ENCODE results near the gene GSTCD. TPM values are rescaled to one million over a fixed set of nuclear protein-coding genes. Genes with fewer than 3 reads are reported as not detected.
"Not testable (repeated sequence)": the region's sequence is repeated elsewhere in the genome, so short reads cannot be mapped to it uniquely, and the experiment has no call there.

GSTCD gene
- total RNA-seq, 1 experiment from 2014 or later: 25.8 TPM

DNA sequence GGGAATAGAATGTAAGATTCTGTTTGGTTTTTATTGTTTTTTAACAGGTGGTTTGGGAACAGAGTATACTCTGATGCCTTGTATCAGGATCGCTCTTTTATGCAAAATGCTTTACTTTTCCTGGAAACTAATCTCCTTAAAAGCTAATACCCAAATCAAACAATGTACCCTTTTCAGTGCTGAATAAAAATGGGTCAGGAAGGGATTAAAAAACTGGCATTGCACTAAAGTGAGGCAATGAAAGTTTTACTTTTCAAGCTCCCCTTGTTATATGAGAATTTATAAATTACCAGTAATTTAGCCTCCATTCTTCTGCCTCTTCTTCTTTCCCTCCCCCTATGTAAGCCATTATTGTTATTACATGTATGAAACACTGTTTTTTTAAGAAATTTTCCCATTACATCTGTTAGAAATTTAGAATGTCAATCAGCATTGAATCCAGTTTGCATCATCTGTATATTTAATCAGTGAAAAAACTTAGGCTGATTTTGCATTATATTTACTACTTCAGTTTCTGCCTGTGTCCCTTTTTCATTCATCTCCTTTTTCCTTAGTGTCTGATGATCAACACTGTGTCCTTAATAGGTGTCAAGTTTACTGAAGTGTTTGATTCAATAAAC is 97.0 kb downstream of the GSTCD start:
- DNase-seq (ENCODE audit: low read depth): no peak

DNA sequence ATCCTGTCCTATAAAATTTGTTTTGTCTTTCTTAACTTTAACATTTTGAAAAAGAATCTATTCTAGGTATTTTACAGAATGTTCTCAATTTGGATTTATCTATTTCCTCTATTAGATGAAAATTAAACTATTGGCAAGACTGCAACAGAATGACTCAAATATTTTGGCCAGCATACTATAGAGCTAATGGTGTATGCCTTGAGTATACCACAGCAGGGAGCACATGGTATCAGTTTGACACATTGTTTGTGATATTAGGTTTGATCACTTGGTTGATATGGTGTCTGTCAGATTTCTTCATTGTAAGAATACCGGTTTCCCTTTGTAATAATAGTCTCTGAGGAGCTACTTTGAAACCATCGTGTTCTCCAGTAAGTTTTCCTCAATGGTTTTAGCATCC is 98.9 kb downstream of the GSTCD start:
- no peak for DNase-seq (ENCODE audit: low read depth)

- DNase-seq (ENCODE audit: low read depth): peak; percentile 8
Observed at GRCh38 chr4:105808030-105808749, 99.6 kb downstream of the GSTCD start.

DNA sequence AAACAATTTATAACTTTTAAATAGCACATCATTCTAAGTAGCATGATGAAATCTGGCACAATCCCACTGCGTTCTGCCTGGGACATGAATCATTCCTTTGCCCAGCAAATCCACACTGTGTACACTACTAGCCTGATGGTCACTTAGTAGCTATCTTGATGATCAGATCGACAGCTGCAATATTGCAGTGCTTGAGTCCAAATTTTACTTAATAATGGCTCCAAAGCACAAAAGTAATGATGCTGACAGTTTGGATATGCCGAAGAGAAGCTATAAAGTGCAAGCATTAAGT is 100.1 kb downstream of the GSTCD start:
- DNase-seq (ENCODE audit: low read depth): peak; percentile 92

DNA sequence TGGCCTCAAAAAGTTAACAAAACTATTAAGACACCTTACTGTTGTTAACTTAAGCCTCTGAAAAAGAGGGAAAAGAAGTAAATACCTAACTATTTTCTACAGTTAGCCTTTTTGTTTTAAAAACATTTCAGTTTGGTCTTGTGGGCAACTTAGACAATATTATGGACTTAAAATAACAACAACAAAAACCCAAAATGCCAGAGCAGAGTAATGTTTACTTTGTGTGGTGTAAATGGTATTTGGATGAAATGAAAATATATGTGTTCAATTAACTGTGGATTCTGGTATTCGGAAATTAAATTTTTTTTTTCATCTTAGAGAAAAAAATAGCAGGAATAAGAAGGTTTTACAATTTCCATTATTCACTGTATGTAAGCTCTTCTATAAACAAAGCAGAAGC is 107.1 kb downstream of the GSTCD start:
- peak; percentile 16 for DNase-seq (ENCODE audit: low read depth)

DNA sequence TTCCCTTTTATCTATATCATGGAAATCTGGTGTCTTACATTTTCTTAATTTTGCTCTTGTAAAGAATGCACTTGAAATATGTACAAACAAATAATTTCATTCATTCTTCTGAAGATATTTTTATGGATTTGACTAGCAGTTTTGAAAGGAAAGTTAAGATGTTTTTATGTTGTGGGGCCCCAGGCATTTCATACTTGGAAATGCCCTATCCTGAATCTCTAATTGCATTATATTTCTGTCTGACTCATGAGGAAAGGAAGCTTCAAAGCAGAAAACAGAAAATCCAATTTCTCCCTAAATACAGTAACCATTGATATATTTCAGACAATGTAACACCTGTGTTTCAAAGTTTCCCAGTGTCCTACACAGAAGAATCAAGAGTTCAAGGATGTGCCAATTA is 113.5 kb downstream of the GSTCD start:
- DNase-seq (ENCODE audit: low read depth): no peak

DNA sequence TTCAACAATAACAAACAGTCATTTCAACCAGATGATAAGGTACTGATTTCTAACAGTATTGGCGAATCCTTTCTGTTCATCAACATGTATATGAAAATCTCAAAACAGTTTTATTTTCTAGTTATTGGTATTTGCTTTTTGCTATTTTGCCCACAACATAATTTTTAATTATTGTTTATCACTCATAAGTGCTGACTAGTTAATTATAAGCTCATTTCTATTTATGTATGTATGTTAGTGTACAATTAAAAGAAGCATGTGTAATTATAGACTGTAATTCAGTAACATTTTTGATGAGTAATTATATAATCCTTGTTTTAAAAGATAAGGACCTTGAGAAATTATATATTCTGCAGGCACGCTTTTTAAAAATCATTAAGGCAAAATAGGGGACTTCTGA is 119.5 kb downstream of the GSTCD start:
- no peak for DNase-seq (ENCODE audit: low read depth)

DNA sequence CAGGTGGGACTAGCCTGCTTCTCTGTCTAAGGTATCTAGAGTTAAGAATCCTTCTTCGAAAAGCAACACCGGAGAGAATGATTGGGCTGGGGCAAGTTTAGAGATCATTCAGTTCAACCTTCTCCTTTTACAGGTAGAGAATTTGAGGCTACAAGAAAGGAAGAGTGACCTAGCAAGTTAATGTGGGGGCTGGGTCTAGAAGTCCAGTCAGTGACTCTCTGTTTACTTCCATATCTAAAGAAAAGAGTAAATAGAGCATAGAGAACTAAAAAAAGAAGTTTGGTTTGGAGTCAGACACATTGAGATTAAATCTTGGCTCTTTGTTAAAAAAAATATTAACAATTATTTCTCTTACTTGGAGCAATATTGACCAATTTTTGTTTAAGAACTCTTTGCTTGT is 122.6 kb downstream of the GSTCD start:
- no peak for DNase-seq (ENCODE audit: low read depth)

- no peak for DNase-seq (ENCODE audit: low read depth)
Observed at GRCh38 chr4:105835177-105835576, 126.6 kb downstream of the GSTCD start.

- DNase-seq (ENCODE audit: low read depth): no peak
Observed at GRCh38 chr4:105836537-105836936, 128.0 kb downstream of the GSTCD start.

- no peak for DNase-seq (ENCODE audit: low read depth)
Observed at GRCh38 chr4:105837037-105837436, 128.5 kb downstream of the GSTCD start.

GRCh38 chr4:105838082-105838481 is 129.5 kb downstream of the GSTCD start:
- no peak for DNase-seq (ENCODE audit: low read depth)

DNA sequence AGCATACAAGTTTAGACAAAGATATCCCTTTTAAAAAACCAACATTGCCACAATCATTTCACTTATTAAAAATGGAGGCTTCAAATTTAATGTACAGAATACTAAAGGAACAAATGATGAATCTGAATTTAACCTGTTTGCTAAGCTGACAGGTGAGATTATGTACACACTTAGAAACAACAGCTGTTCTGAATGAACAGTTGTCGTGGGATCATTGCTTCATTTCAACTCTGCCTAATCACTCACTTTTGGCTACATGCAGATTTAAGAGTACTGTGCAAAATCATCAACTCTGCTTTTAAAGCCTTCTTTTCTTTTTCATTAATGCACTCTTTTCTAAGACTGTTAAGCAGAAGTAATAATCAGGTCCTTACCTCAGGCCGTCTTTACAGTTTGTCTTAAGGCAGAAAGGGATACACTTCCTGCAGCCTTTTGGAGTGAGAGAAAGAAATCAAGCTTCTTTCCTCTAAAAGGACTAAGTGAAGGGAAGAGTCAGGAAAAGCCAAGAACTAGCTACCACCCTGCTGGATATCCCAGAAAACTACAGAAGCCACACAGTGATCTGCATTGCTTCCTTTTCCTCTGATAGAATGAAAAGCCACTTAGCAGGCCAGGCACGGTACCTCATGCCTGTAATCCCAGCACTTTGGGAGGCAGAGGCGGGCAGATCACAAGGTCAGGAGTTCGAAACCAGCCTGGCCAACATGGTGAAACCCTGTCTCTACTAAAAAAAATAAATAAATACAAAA is 132.0 kb downstream of the GSTCD start:
- peak; percentile 54 for DNase-seq (ENCODE audit: low read depth)

DNA sequence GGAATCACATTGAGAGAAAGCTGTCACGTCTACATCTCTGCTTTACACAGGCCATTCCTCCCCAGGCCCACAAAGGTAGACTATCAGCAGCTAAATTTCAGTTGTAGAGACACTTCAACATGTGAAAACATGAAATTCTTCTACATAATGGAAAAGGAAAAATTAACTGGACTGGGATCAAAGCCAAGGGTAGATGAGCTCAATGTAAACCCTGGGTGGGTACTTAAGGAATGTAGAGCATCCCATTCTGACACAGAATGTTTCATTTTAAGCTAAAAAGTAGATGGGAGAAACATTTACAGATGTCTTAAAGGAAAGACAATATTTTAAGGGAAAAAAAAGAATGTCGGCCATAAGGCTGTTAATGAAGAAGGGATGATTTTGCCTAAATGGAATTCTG is 135.4 kb downstream of the GSTCD start:
- no peak for DNase-seq (ENCODE audit: low read depth)

DNA sequence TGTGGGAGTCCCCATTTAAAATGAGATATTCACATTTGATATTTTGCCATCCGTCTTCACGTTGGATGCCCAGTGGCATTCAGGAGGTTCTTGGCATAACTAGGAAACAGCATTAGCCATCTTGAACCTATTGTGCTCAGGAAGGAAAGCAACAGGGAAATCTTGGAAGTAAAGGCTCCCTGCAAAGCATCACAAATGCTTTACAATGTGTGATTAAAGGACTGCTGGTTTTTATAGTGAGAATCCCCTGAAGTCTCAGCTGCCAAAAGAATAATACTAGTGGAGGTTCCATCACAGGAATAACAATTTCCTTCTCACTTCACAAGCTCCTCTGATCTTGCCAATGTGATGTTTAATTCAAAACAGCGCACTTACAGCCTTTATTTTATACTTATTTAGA is 137.0 kb downstream of the GSTCD start:
- no peak for DNase-seq (ENCODE audit: low read depth)

GRCh38 chr4:105848359-105848758 is 139.8 kb downstream of the GSTCD start:
- peak; percentile 19 for DNase-seq (ENCODE audit: low read depth)

GRCh38 chr4:105851196-105851595 is 142.6 kb downstream of the GSTCD start:
- DNase-seq (ENCODE audit: low read depth): no peak

DNA sequence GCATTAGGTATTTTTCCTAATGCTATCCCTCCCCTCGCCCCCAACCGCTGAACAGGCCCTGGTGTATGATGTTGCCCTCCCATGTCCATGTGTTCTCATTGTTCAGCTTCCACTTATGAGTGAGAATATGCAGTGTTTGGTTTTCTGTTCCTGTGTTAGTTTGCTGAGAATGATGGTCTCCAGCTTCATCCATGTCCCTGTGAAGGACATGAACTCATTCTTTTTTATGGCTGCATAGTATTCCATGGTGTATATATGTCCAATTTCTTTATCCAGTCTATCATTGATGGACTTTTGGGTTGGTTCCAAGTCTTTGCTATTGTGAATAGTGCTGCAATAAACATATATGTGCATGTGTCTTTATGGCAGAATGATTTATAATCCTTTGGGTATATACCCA is 143.6 kb downstream of the GSTCD start:
- DNase-seq (ENCODE audit: low read depth): not testable (repeated sequence)

DNA sequence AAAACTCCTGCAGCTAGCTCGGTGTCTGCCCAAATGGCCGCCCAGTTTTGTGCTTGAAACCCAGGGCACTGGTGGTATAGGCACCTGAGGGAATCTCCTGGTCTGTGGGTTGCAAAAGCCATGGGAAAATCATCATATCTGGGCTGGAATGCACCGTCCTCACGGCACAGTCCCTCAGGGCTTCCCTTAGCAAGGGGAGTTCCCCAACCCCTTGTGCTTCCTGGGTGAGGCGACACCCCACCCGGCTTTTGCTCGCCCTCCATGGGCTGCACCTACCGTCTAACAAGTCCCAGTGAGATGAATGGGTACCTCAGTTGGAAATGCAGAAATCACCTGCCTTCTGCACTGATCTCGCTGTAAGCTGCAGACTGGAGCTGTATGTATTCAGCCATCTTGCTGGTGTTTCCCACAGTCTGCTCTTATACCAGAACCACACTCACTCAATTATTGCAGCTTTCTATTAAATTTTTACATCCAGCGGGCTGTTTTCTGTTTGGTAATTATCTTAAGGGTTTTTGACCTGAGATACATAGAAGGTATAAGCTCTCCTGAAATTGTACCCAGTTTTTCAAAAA is 150.0 kb downstream of the GSTCD start:
- no peak for DNase-seq (ENCODE audit: low read depth)

GRCh38 chr4:105859233-105859632 is 150.6 kb downstream of the GSTCD start:
- DNase-seq (ENCODE audit: low read depth): peak; percentile 79

- no peak for DNase-seq (ENCODE audit: low read depth)
Observed at GRCh38 chr4:105870963-105871362, 162.4 kb downstream of the GSTCD start.

DNA sequence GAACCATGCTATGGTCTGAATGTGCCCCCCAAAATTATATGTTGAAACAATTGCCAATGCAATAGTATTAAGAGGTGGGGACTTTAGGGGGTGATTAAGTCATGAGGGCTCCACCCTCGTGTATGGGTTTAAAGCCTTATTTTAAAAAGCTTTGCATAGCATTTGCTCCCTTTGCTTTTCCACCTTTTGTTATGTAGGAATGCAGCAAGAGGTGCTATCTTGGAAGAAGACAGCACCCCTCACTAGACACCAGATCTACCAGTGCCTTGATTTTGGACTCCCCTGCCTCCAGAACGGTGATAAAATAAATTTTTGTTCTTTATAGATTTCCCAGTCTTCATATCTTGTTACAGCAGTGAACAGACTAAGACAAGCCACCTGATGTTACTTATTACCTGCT is 163.4 kb downstream of the GSTCD start:
- no peak for DNase-seq (ENCODE audit: low read depth)

DNA sequence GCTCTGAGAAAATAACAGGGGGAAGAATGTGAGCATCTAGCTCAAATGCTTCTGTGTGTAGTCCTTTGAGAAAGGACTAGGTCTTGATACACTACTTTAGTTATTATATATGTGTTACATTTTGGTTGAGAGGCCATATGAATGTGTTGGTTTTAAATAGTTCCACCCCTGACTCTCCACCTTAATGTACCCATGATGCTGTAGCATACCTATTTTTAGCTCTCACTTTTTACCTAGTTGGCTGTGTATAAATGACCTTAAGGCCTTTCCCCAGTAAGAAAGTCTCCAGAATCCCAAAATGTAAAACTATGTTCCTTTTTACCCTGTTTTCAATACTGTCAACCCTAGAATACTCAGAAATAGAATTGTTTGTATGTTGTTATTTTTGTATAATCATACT is 166.6 kb downstream of the GSTCD start:
- no peak for DNase-seq (ENCODE audit: low read depth)

Data from LHCN-M2 (cell line).